Measurements from ENCODE around the gene NCBP3. TPM values are rescaled to one million over a fixed set of nuclear protein-coding genes. Genes with fewer than 3 reads are reported as not detected.

Gene NCBP3
- total and polyA plus RNA-seq, 2 of the 4 experiments (the other 2 are of a cell fraction) = 10.8 to 13.5 TPM

GRCh38 chr17:3817851-3818605 is 28.0 kb downstream of the NCBP3 start:
- no peak for DNase-seq
- intact Hi-C loops (cut with micrococcal nuclease) = no loop called here
- Histone ChIP-seq H3K79me1 (ENCODE audit: low read depth in 1 of 2, low read length in 2 of 2) (peaks cover 6 to 7% of the 10 kb centered on the region in 2 experiments; a peak in 2 of 4 replicates), H3K9me3 (ENCODE audit: control insufficient read depth, insufficient read depth, low read length) (no peaks in the 10 kb centered on the region), H3K18ac (ENCODE audit: low read depth, low read length) (no peak overlapping the region), H3K4me2 (ENCODE audit: low read depth, low read length) (no peak overlapping the region), H3K27me3 (ENCODE audit: control insufficient read depth, insufficient read depth, low read length) (no peaks in the 10 kb centered on the region), H4K5ac (ENCODE audit: low read depth, low read length) (no peak overlapping the region), H3K4me3 (ENCODE audit: insufficient read depth, low read depth, low read length) (no peak overlapping the region), H2AFZ (replicated peaks; ENCODE audit: low read length, poor library complexity) (no peak overlapping the region), H3K9me1 (ENCODE audit: insufficient read depth, low read length) (peaks cover 3% of the 10 kb centered on the region; the same call in 1 of the 2 replicates), H2AK9ac (replicated peaks; ENCODE audit: low read depth, low read length, poor library complexity) (no peak overlapping the region), H3K14ac (replicated peaks; ENCODE audit: low read depth, low read length) (no peak overlapping the region), H2BK5ac (ENCODE audit: low read depth, low read length, poor library complexity, severe bottlenecking) (no peak overlapping the region), H3K4ac (ENCODE audit: low read depth, low read length) (no peak overlapping the region), H2BK15ac (ENCODE audit: low read depth, low read length) (no peak overlapping the region), H3K27ac (ENCODE audit: insufficient read depth, low read length) (no peak overlapping the region), H2BK120ac (ENCODE audit: low read depth, low read length) (no peak overlapping the region), H4K8ac (ENCODE audit: low read depth in 2 of 2, low read length in 2 of 2) (no peak overlapping the region), H2BK20ac (ENCODE audit: low read depth, low read length) (no peak overlapping the region), H3K4me1 (ENCODE audit: control insufficient read depth, insufficient read depth, low read length) (no peaks in the 10 kb centered on the region), H4K20me1 (ENCODE audit: insufficient read depth, low read length) (no peaks in the 10 kb centered on the region), H2AK5ac (ENCODE audit: low read depth, low read length) (no peak overlapping the region), H3K9ac (ENCODE audit: low read depth, low read length) (no peak overlapping the region), H3K23ac (ENCODE audit: low read depth, low read length) (no peak overlapping the region), H3K36me3 (ENCODE audit: control insufficient read depth, insufficient read depth, low read length) (peaks cover 47% of the 10 kb centered on the region), H3K56ac (ENCODE audit: extremely low read depth, insufficient read depth, low read length) (no peak overlapping the region), H4K91ac (ENCODE audit: insufficient read depth, low read depth, low read length) (no peak overlapping the region)
- WGBS, 2 experiments (ENCODE audit: extremely low coverage in 2 of 2, insufficient read length in 1 of 2) = 100% methylated on average over 8 of the region's 12 CpGs; no CpG with 5 or more reads in 1 of the 2 experiments
- dilution Hi-C loops (cut with HindIII; ENCODE audit: low sequenced_read_pairs, unreplicated experiment) = no loop called here
- POLR2A ChIA-PET (ENCODE audit: unreplicated experiment) = no interaction called here
- BruUV-seq (replicated peaks) = no TSS peak
- CTCF ChIA-PET = interaction anchor here (1.5 kb wide), 1 partner anchor 81 kb away, joined by 5 read pairs; no protein-coding TSS in a partner anchor
- in situ Hi-C loops (cut with MboI; ENCODE audit: low sequenced_read_pairs) = loop anchor here (25.0 kb wide), 1 partner anchor 781 kb away; no protein-coding TSS in a partner anchor
- no peak for TF ChIP-seq RAD21 (IDR thresholded peaks at IDR 0.05; ENCODE audit: low read length)
- no peak for TF ChIP-seq RFX5 (IDR thresholded peaks at IDR 0.05; ENCODE audit: low read depth, low read length)
- no peak for ATAC-seq (ENCODE audit: low read depth)

Measured in IMR-90 (cell line).